Measurements from ENCODE around the gene GCC1. TPM values are rescaled to one million over a fixed set of nuclear protein-coding genes. Genes with fewer than 3 reads are reported as not detected.

The GCC1 gene
- total and polyA plus RNA-seq, 2 donors from 2014 or later, result 6.9 to 16.7 TPM

GRCh38 chr7:127608446-127608845 lies 23.1 kb upstream of the GCC1 start:
- FAIRE-seq, result no peak
- H3K4me3 ChIP-seq (ENCODE audit: low read length in 3 of 3), result no peak overlapping the region
- no peak for TF ChIP-seq CTCF (IDR thresholded peaks at IDR 0.05; ENCODE audit: borderline replicate concordance, extremely low read depth, insufficient read depth)
- no peak overlapping the region for H3K27ac ChIP-seq (ENCODE audit: low read depth in 2 of 2, low read length in 2 of 2)
- DNase-seq, result no peak
- H3K36me3 ChIP-seq (ENCODE audit: control insufficient read depth in 2 of 3, insufficient read depth in 3 of 3, low read length in 3 of 3), result no peaks in the 10 kb centered on the region
- no peaks in the 10 kb centered on the region for H3K4me1 ChIP-seq (ENCODE audit: control insufficient read depth in 2 of 3, insufficient read depth in 2 of 3, low read depth in 1 of 3, low read length in 3 of 3)
- no peak overlapping the region for H3K9ac ChIP-seq (ENCODE audit: low read length in 3 of 3)
- no peaks in the 10 kb centered on the region for H3K27me3 ChIP-seq (ENCODE audit: control insufficient read depth, insufficient read depth, low read length)
- intact Hi-C loops (cut with DNase I), result no loop called here
- peaks cover 0 to 5% (median 3%) of the 10 kb centered on the region in 3 donors for H3K9me3 ChIP-seq (ENCODE audit: control insufficient read depth in 2 of 3, insufficient read depth in 1 of 3, low read length in 3 of 3)

GRCh38 chr7:127600885-127601284 lies 15.5 kb upstream of the GCC1 start:
- intact Hi-C loops (cut with DNase I), result no loop called here
- DNase-seq, result no peak
- no peak for TF ChIP-seq CTCF (IDR thresholded peaks at IDR 0.05; ENCODE audit: borderline replicate concordance, extremely low read depth, insufficient read depth)
- no peaks in the 10 kb centered on the region for H3K27me3 ChIP-seq (ENCODE audit: control insufficient read depth, insufficient read depth, low read length)
- H3K9ac ChIP-seq (ENCODE audit: low read length in 3 of 3), result no peak overlapping the region
- H3K36me3 ChIP-seq (ENCODE audit: control insufficient read depth in 2 of 3, insufficient read depth in 3 of 3, low read length in 3 of 3), result no peaks in the 10 kb centered on the region
- H3K27ac ChIP-seq (ENCODE audit: low read depth in 2 of 2, low read length in 2 of 2), result no peak overlapping the region
- no peaks in the 10 kb centered on the region for H3K4me1 ChIP-seq (ENCODE audit: control insufficient read depth in 2 of 3, insufficient read depth in 2 of 3, low read depth in 1 of 3, low read length in 3 of 3)
- no peaks in the 10 kb centered on the region for H3K9me3 ChIP-seq (ENCODE audit: control insufficient read depth in 2 of 3, insufficient read depth in 1 of 3, low read length in 3 of 3)
- no peak overlapping the region for H3K4me3 ChIP-seq (ENCODE audit: low read length in 3 of 3)
- no peak for FAIRE-seq

GRCh38 chr7:127598318-127598717 lies 12.9 kb upstream of the GCC1 start:
- TF ChIP-seq CTCF (IDR thresholded peaks at IDR 0.05; ENCODE audit: borderline replicate concordance, extremely low read depth, insufficient read depth), result no peak
- H3K4me1 ChIP-seq (ENCODE audit: control insufficient read depth in 2 of 3, insufficient read depth in 2 of 3, low read depth in 1 of 3, low read length in 3 of 3), result no peaks in the 10 kb centered on the region
- H3K9ac ChIP-seq (ENCODE audit: low read length in 3 of 3), result no peak overlapping the region
- intact Hi-C loops (cut with DNase I), result no loop called here
- H3K4me3 ChIP-seq (ENCODE audit: low read length in 3 of 3), result no peak overlapping the region
- no peak overlapping the region for H3K27ac ChIP-seq (ENCODE audit: low read depth in 2 of 2, low read length in 2 of 2)
- H3K27me3 ChIP-seq (ENCODE audit: control insufficient read depth, insufficient read depth, low read length), result no peaks in the 10 kb centered on the region
- FAIRE-seq (no peak), DNase-seq (no peak)
- H3K9me3 ChIP-seq (ENCODE audit: control insufficient read depth in 2 of 3, insufficient read depth in 1 of 3, low read length in 3 of 3), result no peaks in the 10 kb centered on the region
- H3K36me3 ChIP-seq (ENCODE audit: control insufficient read depth in 2 of 3, insufficient read depth in 3 of 3, low read length in 3 of 3), result no peaks in the 10 kb centered on the region

GRCh38 chr7:127595737-127596136 lies 10.3 kb upstream of the GCC1 start:
- Histone ChIP-seq H3K9me3 (ENCODE audit: control insufficient read depth in 2 of 3, insufficient read depth in 1 of 3, low read length in 3 of 3) (no peaks in the 10 kb centered on the region), H3K4me3 (ENCODE audit: low read length in 3 of 3) (no peak overlapping the region), H3K27ac (ENCODE audit: low read depth in 2 of 2, low read length in 2 of 2) (no peak overlapping the region), H3K9ac (ENCODE audit: low read length in 3 of 3) (no peak overlapping the region), H3K4me1 (ENCODE audit: control insufficient read depth in 2 of 3, insufficient read depth in 2 of 3, low read depth in 1 of 3, low read length in 3 of 3) (no peaks in the 10 kb centered on the region), H3K27me3 (ENCODE audit: control insufficient read depth, insufficient read depth, low read length) (no peaks in the 10 kb centered on the region), H3K36me3 (ENCODE audit: control insufficient read depth in 2 of 3, insufficient read depth in 3 of 3, low read length in 3 of 3) (peaks cover 0 to 12% (median 11%) of the 10 kb centered on the region in 3 donors)
- TF ChIP-seq CTCF (IDR thresholded peaks at IDR 0.05; ENCODE audit: borderline replicate concordance, extremely low read depth, insufficient read depth), result no peak
- FAIRE-seq, result no peak
- intact Hi-C loops (cut with DNase I), result no loop called here
- DNase-seq, result no peak

Measured in kidney (tissue), 14 donors.